Subcutaneous abdominal adipose tissue (tissue), 5 donors: ENCODE measurements around the gene PGF.
A peak's percentile ranks its signal among the peaks of the same experiment; 100 is the strongest.

Experiments
- H3K27ac ChIP-seq: one replicate; pipeline ENCODE4 v1.7.0; 2013; ENCODE audit warnings: low read depth, mild to moderate bottlenecking, inconsistent platforms, low read length, moderate library complexity
- H3K27me3 ChIP-seq, 5 donors: one replicate each; pipeline ENCODE4 v1.7.0; 2013; ENCODE audit warnings: low read length in 5 of 5, inconsistent platforms in 1 of 5; ENCODE audit not compliant: control insufficient read depth in 5 of 5, insufficient read depth in 4 of 5
- H3K36me3 ChIP-seq, 5 donors: one replicate each; pipeline ENCODE4 v1.7.0; 2013; ENCODE audit warnings: low read length in 5 of 5; ENCODE audit not compliant: control insufficient read depth in 5 of 5, insufficient read depth in 5 of 5
- H3K4me1 ChIP-seq, 5 donors: one replicate each; pipeline ENCODE4 v1.7.0; 2013; ENCODE audit warnings: low read length in 5 of 5, mild to moderate bottlenecking in 3 of 5, moderate library complexity in 1 of 5; ENCODE audit not compliant: control insufficient read depth in 5 of 5, insufficient read depth in 5 of 5
- H3K4me3 ChIP-seq, 5 donors: one replicate each; pipeline ENCODE4 v1.7.0; 2013; ENCODE audit warnings: low read length in 5 of 5, low read depth in 1 of 5
- H3K9ac ChIP-seq, 5 donors: one replicate each; pipeline ENCODE4 v1.7.0; 2013; ENCODE audit warnings: low read length in 5 of 5, mild to moderate bottlenecking in 4 of 5, moderate library complexity in 3 of 5
- H3K9me3 ChIP-seq, 5 donors: one replicate each; pipeline ENCODE4 v1.7.0; 2013; ENCODE audit warnings: low read length in 5 of 5; ENCODE audit not compliant: control insufficient read depth in 5 of 5
- donor health status: healthy.
- donor health status: healthy.
- donor health status: healthy.
- donor health status: healthy.
- donor health status: healthy.

The PGF gene

GRCh38 chr14:74959596-74960180 is 4.3 kb upstream of the PGF start:
- Histone ChIP-seq H3K4me3 (no peak overlapping the region), H3K36me3 (no peaks in the 10 kb centered on the region), H3K9ac (no peak overlapping the region), H3K4me1 (peaks cover 9 to 26% (median 18%) of the 10 kb centered on the region in 5 donors), H3K27ac (no peak overlapping the region), H3K27me3 (peaks cover 0 to 6% (median 0%) of the 10 kb centered on the region in 5 donors), H3K9me3 (no peaks in the 10 kb centered on the region)

GRCh38 chr14:74956280-74957072 is 1.1 kb upstream of the PGF start:
- H3K9me3 ChIP-seq, result no peaks in the 10 kb centered on the region
- H3K9ac ChIP-seq, result no peak overlapping the region
- H3K4me3 ChIP-seq, result no peak overlapping the region
- H3K27me3 ChIP-seq, result peaks cover 0 to 6% (median 0%) of the 10 kb centered on the region in 5 donors
- no peaks in the 10 kb centered on the region for H3K36me3 ChIP-seq
- peaks cover 3 to 30% (median 21%) of the 10 kb centered on the region in 5 donors for H3K4me1 ChIP-seq
- H3K27ac ChIP-seq, result no peak overlapping the region

GRCh38 chr14:74956027-74956279 is 556 bp upstream of the PGF start:
- no peak overlapping the region for H3K27ac ChIP-seq

GRCh38 chr14:74954947-74955228 is 509 bp downstream of the PGF start:
- H3K27ac ChIP-seq, result no peak overlapping the region
- H3K4me1 ChIP-seq, result peaks cover 2 to 33% (median 21%) of the 10 kb centered on the region in 5 donors
- no peaks in the 10 kb centered on the region for H3K36me3 ChIP-seq
- peaks cover 0 to 14% (median 0%) of the 10 kb centered on the region in 5 donors for H3K27me3 ChIP-seq
- H3K9ac ChIP-seq, result peak overlapping the region in 2 of 5 donors; percentile 14
- peak overlapping the region in 4 of 5 donors; percentile 45 to 61 (median 56) for H3K4me3 ChIP-seq
- H3K9me3 ChIP-seq, result no peaks in the 10 kb centered on the region

More at GRCh38 chr14:74956027-74956279, 556 bp upstream of the PGF start:
- peaks cover 0 to 8% (median 0%) of the 10 kb centered on the region in 5 donors for H3K27me3 ChIP-seq
- no peaks in the 10 kb centered on the region for H3K36me3 ChIP-seq
- no peaks in the 10 kb centered on the region for H3K9me3 ChIP-seq
- H3K9ac ChIP-seq, result no peak overlapping the region
- peak overlapping the region in 3 of 5 donors; percentile 6 to 61 (median 58) for H3K4me3 ChIP-seq
- H3K4me1 ChIP-seq, result peaks cover 3 to 33% (median 21%) of the 10 kb centered on the region in 5 donors

- peaks cover 2 to 33% (median 21%) of the 10 kb centered on the region in 5 donors for H3K4me1 ChIP-seq
- H3K36me3 ChIP-seq, result no peaks in the 10 kb centered on the region
- peaks cover 0 to 16% (median 0%) of the 10 kb centered on the region in 5 donors for H3K27me3 ChIP-seq
- H3K27ac ChIP-seq, result no peak overlapping the region
- H3K9me3 ChIP-seq, result no peaks in the 10 kb centered on the region
- peak overlapping the region in 3 of 5 donors; percentile 55 to 61 (median 58) for H3K4me3 ChIP-seq
- peak overlapping the region in 2 of 5 donors; percentile 14 to 39 for H3K9ac ChIP-seq
Observed at GRCh38 chr14:74954232-74954946, 1.0 kb downstream of the PGF start.

- H3K27me3 ChIP-seq, result peaks cover 0 to 19% (median 0%) of the 10 kb centered on the region in 5 donors
Observed at GRCh38 chr14:74953686-74954085, 1.7 kb downstream of the PGF start.

GRCh38 chr14:74952697-74953484 is 2.5 kb downstream of the PGF start:
- H3K9ac ChIP-seq, result peak overlapping the region in 1 of 5 donors; percentile 20
- H3K36me3 ChIP-seq, result peaks cover 0 to 7% (median 0%) of the 10 kb centered on the region in 5 donors
- H3K27me3 ChIP-seq, result peaks cover 0 to 20% (median 0%) of the 10 kb centered on the region in 5 donors
- H3K4me1 ChIP-seq, result peaks cover 2 to 33% (median 21%) of the 10 kb centered on the region in 5 donors
- no peak overlapping the region for H3K27ac ChIP-seq
- H3K9me3 ChIP-seq, result no peaks in the 10 kb centered on the region
- H3K4me3 ChIP-seq, result no peak overlapping the region

More at GRCh38 chr14:74953686-74954085, 1.7 kb downstream of the PGF start:
- H3K36me3 ChIP-seq, result peaks cover 0 to 2% (median 0%) of the 10 kb centered on the region in 5 donors
- no peak overlapping the region for H3K9ac ChIP-seq
- peaks cover 2 to 33% (median 21%) of the 10 kb centered on the region in 5 donors for H3K4me1 ChIP-seq
- no peak overlapping the region for H3K27ac ChIP-seq
- H3K4me3 ChIP-seq, result peak overlapping the region in 2 of 5 donors; percentile 58 to 61
- no peaks in the 10 kb centered on the region for H3K9me3 ChIP-seq

GRCh38 chr14:74952180-74952665 is 3.2 kb downstream of the PGF start:
- Histone ChIP-seq H3K4me1 (peaks cover 2 to 33% (median 21%) of the 10 kb centered on the region in 5 donors), H3K36me3 (peaks cover 0 to 9% (median 0%) of the 10 kb centered on the region in 5 donors), H3K9ac (peak overlapping the region in 1 of 5 donors; percentile 22), H3K27ac (no peak overlapping the region), H3K4me3 (no peak overlapping the region), H3K9me3 (no peaks in the 10 kb centered on the region), H3K27me3 (peaks cover 0 to 20% (median 0%) of the 10 kb centered on the region in 5 donors)

GRCh38 chr14:74951443-74952179 is 3.8 kb downstream of the PGF start:
- Histone ChIP-seq H3K27ac (no peak overlapping the region), H3K4me3 (no peak overlapping the region)

More at GRCh38 chr14:74951443-74952179, 3.8 kb downstream of the PGF start:
- H3K36me3 ChIP-seq, result peaks cover 0 to 9% (median 0%) of the 10 kb centered on the region in 5 donors
- peaks cover 0 to 20% (median 0%) of the 10 kb centered on the region in 5 donors for H3K27me3 ChIP-seq
- H3K4me1 ChIP-seq, result peaks cover 2 to 36% (median 24%) of the 10 kb centered on the region in 5 donors
- H3K9me3 ChIP-seq, result no peaks in the 10 kb centered on the region
- H3K9ac ChIP-seq, result peak overlapping the region in 1 of 5 donors; percentile 22
